HepG2 (cell line): Measurements from ENCODE around the gene ING1. TPM values are rescaled to one million over a fixed set of nuclear protein-coding genes. Genes with fewer than 3 reads are reported as not detected.

ENCODE experiments used
- ATAD3A ChIP-seq: sonication (generic); formaldehyde crosslinking; IDR thresholded peaks from 2 replicates; pipeline ENCODE4 v1.4.0; 2020; ENCODE audit warnings: missing genetic modification reagents
- DMAP1 ChIP-seq: IDR thresholded peaks from 2 replicates; pipeline ENCODE4 v1.6.1; 2016
- HNF4A ChIP-seq: sonication (generic); formaldehyde crosslinking; IDR thresholded peaks from 2 replicates; pipeline ENCODE4 v1.4.0; 2020; ENCODE audit warnings: missing genetic modification reagents
- MTA1 ChIP-seq: sonication (generic); formaldehyde crosslinking; IDR thresholded peaks from 2 replicates; pipeline ENCODE4 v1.4.0; 2020; ENCODE audit warnings: missing genetic modification reagents, mild to moderate bottlenecking, borderline replicate concordance
- NKX3-1 ChIP-seq: sonication (generic); formaldehyde crosslinking; IDR thresholded peaks from 2 replicates; pipeline ENCODE4 v1.5.0; 2020; ENCODE audit warnings: missing genetic modification reagents
- SOX6 ChIP-seq, 2 experiments: fragments of 450-650 bp in 1 of 2; sonication (generic) in 1 of 2; formaldehyde crosslinking in 1 of 2; IDR thresholded peaks; 2 replicates each; pipeline versions ENCODE4 v1.4.0 to v1.6.1; 2017 to 2020; ENCODE audit warnings: antibody characterized with exemption in 1 of 2, mild to moderate bottlenecking in 1 of 2, missing genetic modification reagents in 1 of 2
- TCF7 ChIP-seq: sonication (generic); IDR thresholded peaks from 2 replicates; pipeline ENCODE4 v1.6.1; 2016; ENCODE audit warnings: antibody characterized with exemption, low read depth
- ZKSCAN5 ChIP-seq: sonication (generic); formaldehyde crosslinking; IDR thresholded peaks from 2 replicates; pipeline ENCODE4 v1.5.1; 2020; ENCODE audit warnings: mild to moderate bottlenecking, missing genetic modification reagents
- ZMAT3 ChIP-seq: sonication (generic); formaldehyde crosslinking; conservative IDR thresholded peaks from 2 replicates; pipeline ENCODE4 v1.7.0; 2021; ENCODE audit warnings: missing genetic modification reagents
- ZNF382 ChIP-seq: sonication (generic); formaldehyde crosslinking; IDR thresholded peaks from 2 replicates; pipeline ENCODE4 v1.5.0; 2020; ENCODE audit warnings: missing genetic modification reagents, mild to moderate bottlenecking, borderline replicate concordance
- ZNF709 ChIP-seq: sonication (generic); formaldehyde crosslinking; IDR thresholded peaks from 2 replicates; pipeline ENCODE4 v1.5.0; 2020; ENCODE audit warnings: mild to moderate bottlenecking, missing genetic modification reagents
- polyA plus RNA-seq, 8 experiments: library from polyadenylated mRNA; depleted of rRNA in 3 of 8; stranded (reverse) in 7 of 8; unstranded in 1 of 8; fragments of >200 nt; fragmentation: Illumina TruSeq in 4 of 8; extraction: Trizol in 4 of 8; gene quantifications; 2 replicates each; pipeline versions ENCODE4 v1.2.1 to v1.2.3, GENCODE V29; 2011 to 2016; ENCODE audit warnings: low read depth in 4 of 8, missing spikeins in 1 of 8, mixed read lengths in 1 of 8; ENCODE audit not compliant: insufficient read depth in 1 of 8
- total RNA-seq, 5 experiments: library from RNA; depleted of rRNA; stranded (reverse); fragments of >200 nt; fragmentation: Illumina TruSeq; extraction: Trizol; gene quantifications; 2 replicates each; pipeline ENCODE4 v1.2.3, GENCODE V29; 2016; ENCODE audit warnings: low read depth in 1 of 5
- TF ChIP-seq, protein P1 (sequence below): sonication (generic); formaldehyde crosslinking; IDR thresholded peaks from 2 replicates; pipeline ENCODE4 v1.5.0; 2020; ENCODE audit warnings: mild to moderate bottlenecking, missing genetic modification reagents, borderline replicate concordance
- TF ChIP-seq, protein P2 (sequence below): sonication (generic); formaldehyde crosslinking; IDR thresholded peaks from 2 replicates; pipeline ENCODE4 v1.5.0; 2020; ENCODE audit warnings: mild to moderate bottlenecking, missing genetic modification reagents
- TF ChIP-seq, protein P3 (sequence below): sonication (generic); formaldehyde crosslinking; IDR thresholded peaks from 2 replicates; pipeline ENCODE4 v1.8.1; 2023; ENCODE audit warnings: missing genetic modification reagents, mild to moderate bottlenecking, borderline replicate concordance
- TF ChIP-seq, protein P4 (sequence below): sonication (generic); formaldehyde crosslinking; conservative IDR thresholded peaks from 2 replicates; pipeline ENCODE4 v1.4.0; 2020; ENCODE audit warnings: mild to moderate bottlenecking, missing genetic modification reagents, moderate library complexity

ING1 gene
- total and polyA plus RNA-seq, 2 of the 13 experiments (the other 11 are each of a cell fraction or from before 2014, with no cell fraction given), result 8.1 to 16.1 TPM

DNA sequence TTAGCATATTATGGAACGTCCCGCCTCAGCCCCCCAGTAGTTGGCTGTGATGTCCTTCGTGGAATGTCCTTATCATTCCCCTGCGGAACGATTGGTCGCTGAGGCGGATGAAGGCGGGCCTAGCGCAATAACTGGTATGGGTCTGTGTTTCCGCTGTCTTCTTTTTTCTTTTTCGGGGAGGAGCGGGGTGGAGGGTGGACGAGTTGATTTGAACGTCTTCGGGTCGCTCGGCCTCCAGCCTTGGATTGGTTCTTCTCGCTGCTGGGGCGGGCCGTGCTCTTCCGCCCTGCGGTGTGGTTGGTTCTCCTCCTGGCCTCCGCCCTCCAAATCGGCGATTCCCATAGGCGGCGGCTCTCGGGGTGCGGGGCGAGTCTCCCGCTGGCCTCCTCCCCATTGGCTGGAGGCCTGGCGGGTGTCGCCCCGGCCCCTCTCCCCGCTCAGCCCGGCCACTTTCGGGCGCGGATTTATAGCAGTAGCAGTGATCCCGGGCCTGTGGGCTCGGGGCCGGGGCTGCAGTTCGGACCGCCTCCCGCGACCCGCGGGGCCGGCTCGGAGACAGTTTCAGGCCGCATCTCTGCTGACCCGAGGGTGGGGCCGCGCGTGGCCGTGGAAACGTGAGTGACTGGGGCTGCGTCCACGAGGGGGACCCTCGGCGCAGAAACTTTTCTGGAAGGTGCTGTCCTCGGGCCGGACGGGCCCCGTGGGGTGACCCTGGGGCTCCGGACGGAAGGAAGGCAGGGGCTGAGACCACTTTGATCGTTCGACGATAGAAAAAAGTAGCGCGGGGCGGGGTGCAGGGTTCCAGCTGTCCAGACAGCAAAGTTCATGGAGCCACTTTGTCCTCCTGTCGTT lies 2.1 kb downstream of the ING1 start (continued):
- TF ChIP-seq ZNF709 (CRISPR knock-in tag), result peak; percentile 55; the same call in 1 of the 2 replicates
- TF ChIP-seq, protein P1, sequence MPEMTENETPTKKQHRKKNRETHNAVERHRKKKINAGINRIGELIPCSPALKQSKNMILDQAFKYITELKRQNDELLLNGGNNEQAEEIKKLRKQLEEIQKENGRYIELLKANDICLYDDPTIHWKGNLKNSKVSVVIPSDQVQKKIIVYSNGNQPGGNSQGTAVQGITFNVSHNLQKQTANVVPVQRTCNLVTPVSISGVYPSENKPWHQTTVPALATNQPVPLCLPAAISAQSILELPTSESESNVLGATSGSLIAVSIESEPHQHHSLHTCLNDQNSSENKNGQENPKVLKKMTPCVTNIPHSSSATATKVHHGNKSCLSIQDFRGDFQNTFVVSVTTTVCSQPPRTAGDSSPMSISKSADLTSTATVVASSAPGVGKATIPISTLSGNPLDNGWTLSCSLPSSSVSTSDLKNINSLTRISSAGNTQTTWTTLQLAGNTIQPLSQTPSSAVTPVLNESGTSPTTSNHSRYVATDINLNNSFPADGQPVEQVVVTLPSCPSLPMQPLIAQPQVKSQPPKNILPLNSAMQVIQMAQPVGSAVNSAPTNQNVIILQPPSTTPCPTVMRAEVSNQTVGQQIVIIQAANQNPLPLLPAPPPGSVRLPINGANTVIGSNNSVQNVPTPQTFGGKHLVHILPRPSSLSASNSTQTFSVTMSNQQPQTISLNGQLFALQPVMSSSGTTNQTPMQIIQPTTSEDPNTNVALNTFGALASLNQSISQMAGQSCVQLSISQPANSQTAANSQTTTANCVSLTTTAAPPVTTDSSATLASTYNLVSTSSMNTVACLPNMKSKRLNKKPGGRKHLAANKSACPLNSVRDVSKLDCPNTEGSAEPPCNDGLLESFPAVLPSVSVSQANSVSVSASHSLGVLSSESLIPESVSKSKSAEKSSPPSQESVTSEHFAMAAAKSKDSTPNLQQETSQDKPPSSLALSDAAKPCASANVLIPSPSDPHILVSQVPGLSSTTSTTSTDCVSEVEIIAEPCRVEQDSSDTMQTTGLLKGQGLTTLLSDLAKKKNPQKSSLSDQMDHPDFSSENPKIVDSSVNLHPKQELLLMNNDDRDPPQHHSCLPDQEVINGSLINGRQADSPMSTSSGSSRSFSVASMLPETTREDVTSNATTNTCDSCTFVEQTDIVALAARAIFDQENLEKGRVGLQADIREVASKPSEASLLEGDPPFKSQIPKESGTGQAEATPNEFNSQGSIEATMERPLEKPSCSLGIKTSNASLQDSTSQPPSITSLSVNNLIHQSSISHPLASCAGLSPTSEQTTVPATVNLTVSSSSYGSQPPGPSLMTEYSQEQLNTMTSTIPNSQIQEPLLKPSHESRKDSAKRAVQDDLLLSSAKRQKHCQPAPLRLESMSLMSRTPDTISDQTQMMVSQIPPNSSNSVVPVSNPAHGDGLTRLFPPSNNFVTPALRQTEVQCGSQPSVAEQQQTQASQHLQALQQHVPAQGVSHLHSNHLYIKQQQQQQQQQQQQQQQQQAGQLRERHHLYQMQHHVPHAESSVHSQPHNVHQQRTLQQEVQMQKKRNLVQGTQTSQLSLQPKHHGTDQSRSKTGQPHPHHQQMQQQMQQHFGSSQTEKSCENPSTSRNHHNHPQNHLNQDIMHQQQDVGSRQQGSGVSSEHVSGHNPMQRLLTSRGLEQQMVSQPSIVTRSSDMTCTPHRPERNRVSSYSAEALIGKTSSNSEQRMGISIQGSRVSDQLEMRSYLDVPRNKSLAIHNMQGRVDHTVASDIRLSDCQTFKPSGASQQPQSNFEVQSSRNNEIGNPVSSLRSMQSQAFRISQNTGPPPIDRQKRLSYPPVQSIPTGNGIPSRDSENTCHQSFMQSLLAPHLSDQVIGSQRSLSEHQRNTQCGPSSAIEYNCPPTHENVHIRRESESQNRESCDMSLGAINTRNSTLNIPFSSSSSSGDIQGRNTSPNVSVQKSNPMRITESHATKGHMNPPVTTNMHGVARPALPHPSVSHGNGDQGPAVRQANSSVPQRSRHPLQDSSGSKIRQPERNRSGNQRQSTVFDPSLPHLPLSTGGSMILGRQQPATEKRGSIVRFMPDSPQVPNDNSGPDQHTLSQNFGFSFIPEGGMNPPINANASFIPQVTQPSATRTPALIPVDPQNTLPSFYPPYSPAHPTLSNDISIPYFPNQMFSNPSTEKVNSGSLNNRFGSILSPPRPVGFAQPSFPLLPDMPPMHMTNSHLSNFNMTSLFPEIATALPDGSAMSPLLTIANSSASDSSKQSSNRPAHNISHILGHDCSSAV (CRISPR knock-in tag), result 0 out of 2 replicates have a peak, but pooled peaks have one; percentile 17
- peak; percentile 12; the same call in 1 of the 2 replicates for TF ChIP-seq DMAP1 (CRISPR knock-in tag)
- no peak for TF ChIP-seq ZNF382
- TF ChIP-seq, protein P2, sequence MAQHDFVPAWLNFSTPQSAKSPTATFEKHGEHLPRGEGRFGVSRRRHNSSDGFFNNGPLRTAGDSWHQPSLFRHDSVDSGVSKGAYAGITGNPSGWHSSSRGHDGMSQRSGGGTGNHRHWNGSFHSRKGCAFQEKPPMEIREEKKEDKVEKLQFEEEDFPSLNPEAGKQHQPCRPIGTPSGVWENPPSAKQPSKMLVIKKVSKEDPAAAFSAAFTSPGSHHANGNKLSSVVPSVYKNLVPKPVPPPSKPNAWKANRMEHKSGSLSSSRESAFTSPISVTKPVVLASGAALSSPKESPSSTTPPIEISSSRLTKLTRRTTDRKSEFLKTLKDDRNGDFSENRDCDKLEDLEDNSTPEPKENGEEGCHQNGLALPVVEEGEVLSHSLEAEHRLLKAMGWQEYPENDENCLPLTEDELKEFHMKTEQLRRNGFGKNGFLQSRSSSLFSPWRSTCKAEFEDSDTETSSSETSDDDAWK (CRISPR knock-in tag), result no peak
- TF ChIP-seq SOX6 (IDR thresholded peaks at IDR 0.05), result no peak
- no peak; the same call in none of the 2 replicates for TF ChIP-seq SOX6 (CRISPR knock-in tag; IDR thresholded peaks at IDR 0.05)
- TF ChIP-seq, protein P3, sequence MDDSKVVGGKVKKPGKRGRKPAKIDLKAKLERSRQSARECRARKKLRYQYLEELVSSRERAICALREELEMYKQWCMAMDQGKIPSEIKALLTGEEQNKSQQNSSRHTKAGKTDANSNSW, result peak; percentile 62; the same call in 1 of the 2 replicates
- peak; percentile 59; the same call in 1 of the 2 replicates for TF ChIP-seq NKX3-1
- TF ChIP-seq TCF7, result no peak
- TF ChIP-seq ATAD3A (CRISPR knock-in tag), result no peak
- TF ChIP-seq ZMAT3 (CRISPR knock-in tag), result no peak
- no peak for TF ChIP-seq MTA1 (CRISPR knock-in tag)
- TF ChIP-seq, protein P4, sequence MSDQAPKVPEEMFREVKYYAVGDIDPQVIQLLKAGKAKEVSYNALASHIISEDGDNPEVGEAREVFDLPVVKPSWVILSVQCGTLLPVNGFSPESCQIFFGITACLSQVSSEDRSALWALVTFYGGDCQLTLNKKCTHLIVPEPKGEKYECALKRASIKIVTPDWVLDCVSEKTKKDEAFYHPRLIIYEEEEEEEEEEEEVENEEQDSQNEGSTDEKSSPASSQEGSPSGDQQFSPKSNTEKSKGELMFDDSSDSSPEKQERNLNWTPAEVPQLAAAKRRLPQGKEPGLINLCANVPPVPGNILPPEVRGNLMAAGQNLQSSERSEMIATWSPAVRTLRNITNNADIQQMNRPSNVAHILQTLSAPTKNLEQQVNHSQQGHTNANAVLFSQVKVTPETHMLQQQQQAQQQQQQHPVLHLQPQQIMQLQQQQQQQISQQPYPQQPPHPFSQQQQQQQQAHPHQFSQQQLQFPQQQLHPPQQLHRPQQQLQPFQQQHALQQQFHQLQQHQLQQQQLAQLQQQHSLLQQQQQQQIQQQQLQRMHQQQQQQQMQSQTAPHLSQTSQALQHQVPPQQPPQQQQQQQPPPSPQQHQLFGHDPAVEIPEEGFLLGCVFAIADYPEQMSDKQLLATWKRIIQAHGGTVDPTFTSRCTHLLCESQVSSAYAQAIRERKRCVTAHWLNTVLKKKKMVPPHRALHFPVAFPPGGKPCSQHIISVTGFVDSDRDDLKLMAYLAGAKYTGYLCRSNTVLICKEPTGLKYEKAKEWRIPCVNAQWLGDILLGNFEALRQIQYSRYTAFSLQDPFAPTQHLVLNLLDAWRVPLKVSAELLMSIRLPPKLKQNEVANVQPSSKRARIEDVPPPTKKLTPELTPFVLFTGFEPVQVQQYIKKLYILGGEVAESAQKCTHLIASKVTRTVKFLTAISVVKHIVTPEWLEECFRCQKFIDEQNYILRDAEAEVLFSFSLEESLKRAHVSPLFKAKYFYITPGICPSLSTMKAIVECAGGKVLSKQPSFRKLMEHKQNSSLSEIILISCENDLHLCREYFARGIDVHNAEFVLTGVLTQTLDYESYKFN, result no peak
- no peak for TF ChIP-seq ZKSCAN5 (CRISPR knock-in tag)
- TF ChIP-seq HNF4A (CRISPR knock-in tag), result peak; percentile 11; the same call in 1 of the 2 replicates
